GM19240 (cell line): ENCODE data around the gene KLHDC10.
"Not testable (repeated sequence)": the region's sequence is repeated elsewhere in the genome, so short reads cannot be mapped to it uniquely, and the experiment has no call there.

Source experiments
- DNase-seq: peaks from one replicate; pipeline ENCODE4 v3.0.0; 2011; ENCODE audit warnings: low spot score; ENCODE audit not compliant: insufficient read length

Gene KLHDC10, protein sequence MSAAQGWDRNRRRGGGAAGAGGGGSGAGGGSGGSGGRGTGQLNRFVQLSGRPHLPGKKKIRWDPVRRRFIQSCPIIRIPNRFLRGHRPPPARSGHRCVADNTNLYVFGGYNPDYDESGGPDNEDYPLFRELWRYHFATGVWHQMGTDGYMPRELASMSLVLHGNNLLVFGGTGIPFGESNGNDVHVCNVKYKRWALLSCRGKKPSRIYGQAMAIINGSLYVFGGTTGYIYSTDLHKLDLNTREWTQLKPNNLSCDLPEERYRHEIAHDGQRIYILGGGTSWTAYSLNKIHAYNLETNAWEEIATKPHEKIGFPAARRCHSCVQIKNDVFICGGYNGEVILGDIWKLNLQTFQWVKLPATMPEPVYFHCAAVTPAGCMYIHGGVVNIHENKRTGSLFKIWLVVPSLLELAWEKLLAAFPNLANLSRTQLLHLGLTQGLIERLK

DNA sequence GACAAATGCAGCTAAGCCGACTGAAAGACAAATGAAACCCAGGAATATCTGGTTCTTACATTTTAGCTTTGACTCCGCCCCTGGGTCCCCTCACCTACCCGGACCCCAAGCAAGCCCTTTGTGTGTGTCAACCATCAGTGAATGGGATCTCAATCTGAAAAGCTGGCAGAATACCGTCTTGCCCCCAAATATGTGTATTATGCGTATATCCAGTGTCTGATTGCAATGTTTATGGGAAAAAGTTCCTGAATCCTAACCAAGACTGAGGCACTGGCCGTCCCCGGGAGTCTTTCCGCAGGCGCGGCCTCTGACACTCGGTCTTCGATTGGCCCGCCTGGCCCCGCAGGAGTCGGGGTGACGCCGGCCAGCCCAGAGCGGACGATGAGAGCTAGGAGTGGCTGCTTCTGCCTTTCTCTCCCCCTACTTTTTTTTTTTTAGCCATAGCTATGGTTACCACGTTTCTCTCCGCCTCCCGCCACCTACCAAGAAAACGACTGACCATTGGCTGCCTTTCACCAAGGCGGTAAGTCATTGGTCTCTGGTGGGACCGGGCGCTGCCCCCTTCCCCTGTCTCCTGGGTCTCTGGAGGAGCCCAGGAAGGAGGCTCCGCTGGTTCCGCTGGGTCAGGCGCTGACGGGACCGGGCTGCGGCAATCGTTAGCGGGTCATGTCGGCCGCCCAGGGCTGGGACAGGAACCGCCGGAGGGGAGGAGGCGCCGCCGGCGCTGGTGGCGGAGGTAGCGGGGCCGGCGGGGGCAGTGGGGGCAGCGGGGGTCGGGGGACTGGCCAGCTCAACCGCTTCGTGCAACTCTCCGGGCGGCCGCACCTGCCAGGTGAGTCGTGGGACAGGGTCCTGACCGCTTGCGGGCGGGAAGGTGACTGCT lies at the start of gene KLHDC10:
TSS of gene KLHDC10 (plus strand) at position 557 of the 883 bp plus-strand sequence. CDS start at position 667, 110 bp downstream.
- peak; percentile 89 for DNase-seq

DNA sequence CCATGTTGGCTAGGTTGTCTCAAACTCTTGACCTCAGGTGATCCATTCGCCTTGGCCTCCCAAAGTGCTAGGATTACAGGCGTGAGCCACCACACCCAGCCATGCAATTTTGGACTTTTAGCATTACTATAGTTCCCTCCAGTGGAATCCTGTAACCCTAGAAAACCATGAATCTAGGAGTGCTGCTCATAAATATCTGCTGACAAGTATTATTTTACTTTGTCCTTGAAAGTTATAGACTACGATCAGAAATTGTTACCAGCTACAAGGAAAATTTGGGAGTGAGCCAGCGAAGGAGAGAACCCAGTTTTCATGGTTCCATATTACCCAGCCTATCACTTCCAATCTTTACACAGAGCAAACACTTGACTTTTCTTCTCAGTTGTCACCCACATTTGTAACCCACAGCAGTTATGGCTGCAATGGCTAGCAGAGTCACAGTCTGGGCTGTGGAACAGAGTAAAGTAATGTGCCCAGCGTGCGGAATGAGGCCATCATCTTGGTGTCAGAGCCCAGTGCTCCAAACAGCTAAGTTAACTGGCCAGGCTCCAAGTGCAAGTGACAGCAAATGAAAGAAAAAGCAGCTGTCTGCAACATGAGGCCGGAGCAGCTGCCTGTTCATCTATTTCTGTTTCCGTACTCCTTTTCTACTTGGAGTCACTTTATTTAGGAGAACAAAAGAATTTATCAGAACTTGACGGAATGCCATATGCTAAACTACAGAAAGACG lies 49.1 kb upstream of the KLHDC10 start:
- DNase-seq, result no peak

DNA sequence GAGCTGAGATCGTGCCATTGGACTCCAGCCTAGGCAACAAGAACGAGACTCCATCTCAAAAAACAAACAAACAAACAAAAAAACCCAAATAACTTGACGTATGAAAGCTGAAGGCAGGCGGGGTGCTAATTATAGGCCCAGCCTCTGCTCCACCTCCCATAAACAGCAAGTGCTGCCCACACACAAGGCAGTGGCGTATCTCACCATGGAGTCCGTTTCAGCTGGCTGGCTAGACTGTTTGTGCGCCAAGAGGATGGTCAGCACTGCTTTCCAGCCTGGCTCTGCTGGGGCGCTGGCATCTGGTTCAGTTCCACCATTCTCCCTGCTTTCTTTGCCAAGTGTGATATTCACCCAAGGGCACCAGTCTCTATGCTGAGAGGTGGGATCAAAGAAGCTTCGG lies 48.2 kb upstream of the KLHDC10 start:
- no peak for DNase-seq

DNA sequence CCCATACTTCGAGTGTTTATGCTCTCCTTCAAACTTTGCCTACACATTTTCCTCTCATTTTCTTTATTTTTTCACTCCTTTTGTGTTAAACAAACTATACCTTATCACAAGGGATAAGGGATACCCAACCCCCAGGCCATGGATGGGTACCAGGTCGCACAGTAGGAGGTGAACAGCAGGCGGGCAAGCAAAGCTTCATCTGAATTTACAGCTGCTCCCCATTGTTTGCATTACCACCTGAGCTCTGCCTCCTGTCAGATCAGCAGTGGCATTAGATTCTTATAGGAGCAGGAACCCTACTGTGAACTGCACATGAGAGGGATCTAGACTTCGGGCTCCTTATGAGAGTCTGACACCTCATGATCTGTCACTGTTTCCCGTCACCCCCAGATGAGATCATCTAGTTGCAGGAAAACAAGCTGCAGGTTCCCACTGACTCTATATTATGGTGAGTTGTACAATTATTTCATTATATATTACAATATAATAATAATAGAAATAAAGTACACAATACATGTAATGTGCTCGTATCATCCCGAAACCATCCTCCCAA lies 47.6 kb upstream of the KLHDC10 start:
- DNase-seq, result no peak

DNA sequence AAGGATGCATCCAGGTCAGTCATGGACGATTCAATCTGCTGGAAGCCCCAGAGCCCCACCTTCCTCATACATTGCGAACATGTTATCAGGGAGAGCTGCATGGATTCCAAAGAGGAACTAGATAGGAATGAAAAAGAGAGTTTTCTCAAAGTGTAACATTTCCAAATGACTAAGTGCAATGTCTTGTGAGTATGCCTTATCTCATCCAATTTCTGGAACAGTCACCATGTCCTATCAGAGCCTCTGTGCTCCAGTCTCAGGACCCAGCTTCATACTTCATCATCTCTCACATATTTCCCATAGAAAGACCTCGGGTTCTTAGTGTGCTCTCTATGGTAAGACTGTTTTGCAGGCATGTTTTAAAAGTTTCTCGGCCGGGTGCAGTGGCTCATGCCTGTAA lies 45.9 kb upstream of the KLHDC10 start:
- no peak for DNase-seq

DNA sequence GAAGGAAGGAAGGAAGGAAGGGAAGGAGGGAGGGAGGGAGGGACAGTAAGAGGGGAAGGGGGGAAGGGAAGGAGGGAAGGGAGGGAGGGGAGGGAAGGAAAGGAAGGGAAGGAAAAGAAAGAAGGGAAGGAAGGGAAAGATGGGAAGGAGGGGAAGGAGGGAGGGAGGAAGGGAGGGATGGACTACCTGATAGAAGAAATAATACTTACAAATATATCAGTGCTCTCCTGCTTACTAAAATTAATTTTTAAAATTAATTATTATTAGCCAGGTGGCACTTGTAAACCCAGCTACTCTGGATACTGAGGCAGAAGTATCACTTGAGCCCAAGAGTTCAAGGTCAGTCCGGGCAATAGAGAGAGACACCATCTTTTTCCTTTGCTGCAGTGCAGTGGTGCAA lies 37.6 kb upstream of the KLHDC10 start:
- DNase-seq, result no peak

DNA sequence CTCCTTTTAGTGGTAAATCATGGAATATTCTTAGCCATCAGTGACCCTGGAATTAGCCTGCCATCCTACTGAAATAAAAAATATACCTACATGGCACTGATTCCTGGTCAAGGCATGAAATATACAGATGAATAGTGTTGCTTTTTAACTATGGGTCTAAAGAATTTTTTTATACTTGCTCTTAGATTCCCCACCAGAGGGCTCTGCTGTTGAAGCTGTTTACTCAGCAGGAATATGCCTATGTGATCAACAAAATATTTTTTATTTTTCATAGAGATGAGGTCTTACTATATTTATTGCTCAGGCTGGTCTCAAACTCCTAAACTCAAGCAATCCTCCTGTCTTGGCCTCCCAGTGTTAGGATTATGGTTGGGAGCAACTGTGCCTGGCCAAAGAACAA lies 32.6 kb upstream of the KLHDC10 start:
- no peak for DNase-seq

DNA sequence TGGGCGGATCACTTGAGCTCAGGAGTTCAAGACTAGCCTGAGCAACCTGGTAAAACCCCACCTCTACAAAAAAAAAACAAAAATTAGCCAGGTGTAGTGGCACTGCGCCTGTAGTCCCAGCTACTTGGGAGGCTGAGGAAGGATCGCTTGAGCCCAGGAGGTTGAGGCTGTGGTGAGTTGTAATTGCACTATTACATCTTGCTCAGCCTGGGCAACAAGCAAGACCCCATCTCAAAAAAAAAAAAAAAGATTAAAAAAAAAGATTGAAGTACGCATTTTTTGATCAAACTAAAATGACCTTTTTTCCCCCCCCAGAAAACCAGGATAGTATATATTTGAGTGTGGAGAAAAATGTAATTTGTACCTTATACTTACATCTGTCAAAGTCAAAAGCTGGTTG lies 29.8 kb upstream of the KLHDC10 start:
- no peak for DNase-seq

DNA sequence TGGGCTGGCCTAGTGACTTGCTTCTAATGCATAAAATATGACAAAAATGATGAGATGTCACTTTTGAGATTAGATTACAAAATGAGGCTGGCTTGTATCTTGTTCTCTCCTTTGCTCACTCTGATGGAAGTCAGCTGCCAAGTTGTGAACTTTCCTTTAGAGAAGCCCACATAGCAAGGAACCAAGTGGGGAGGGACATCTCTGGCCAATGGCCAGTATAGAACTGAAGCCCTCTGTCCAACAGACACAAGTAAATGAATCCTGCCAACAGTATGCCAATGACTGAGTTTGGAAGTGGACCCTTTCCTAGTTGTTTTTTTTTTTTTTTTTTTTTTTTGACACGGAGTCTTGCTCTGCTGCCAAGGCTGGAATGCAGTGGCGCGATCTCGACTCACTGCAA lies 22.5 kb upstream of the KLHDC10 start:
- DNase-seq, result no peak

DNA sequence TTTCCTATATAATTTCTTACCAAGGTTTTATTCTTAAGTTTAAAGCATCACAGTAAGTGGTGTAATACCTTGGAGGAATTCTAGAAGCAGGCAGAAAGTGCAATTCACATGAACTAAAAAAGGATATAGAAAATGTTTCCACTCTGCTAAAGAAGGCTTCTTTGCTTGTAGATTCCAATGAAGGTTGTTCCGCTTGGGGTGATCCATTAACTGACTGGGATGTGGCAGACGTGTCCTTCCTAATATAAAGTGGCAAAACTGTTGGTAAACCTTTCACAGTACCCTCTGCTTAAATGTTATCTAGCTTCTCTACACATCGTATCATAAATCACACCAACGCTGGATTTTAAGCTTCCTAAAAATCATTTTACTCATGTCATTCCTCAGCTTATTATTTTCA lies 21.4 kb upstream of the KLHDC10 start:
- no peak for DNase-seq

DNA sequence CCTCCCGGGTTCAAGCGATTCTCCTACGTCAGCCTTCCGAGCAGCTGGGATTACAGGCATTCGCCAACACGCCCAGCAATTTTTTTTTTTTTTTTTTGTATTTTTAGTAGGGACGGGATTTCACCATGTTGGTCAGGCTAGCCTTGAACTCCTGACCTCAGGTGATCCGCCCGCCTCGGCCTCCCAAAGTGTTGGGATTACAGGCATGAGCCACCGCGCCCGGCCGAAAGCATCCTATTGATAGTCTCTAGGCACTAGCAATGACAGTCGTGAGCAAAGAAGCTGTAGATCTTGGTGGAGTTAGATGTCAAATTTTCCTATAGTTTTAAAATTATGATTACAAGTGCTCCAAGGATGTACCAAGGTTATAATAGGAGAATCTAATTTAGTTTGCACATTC lies 18.1 kb upstream of the KLHDC10 start:
- DNase-seq, result not testable (repeated sequence)

DNA sequence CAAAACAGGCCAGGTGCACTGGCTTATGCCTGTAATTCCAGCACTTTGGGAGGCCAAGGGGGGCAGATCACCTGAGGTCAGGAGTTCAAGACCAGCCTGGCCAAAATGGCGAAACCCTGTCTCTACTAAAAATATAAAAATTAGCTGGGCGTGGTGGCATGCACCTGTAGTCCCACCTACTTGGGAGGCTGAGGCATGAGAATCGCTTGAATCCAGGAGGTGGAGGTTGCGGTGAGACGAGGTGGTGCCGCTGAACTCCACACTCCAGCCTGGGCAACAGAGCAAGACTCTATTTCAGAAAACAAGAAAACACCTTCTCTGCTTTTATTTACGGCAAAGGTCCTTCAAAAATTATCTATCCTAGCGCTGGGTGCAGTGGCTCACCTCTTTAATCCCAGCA lies 15.1 kb upstream of the KLHDC10 start:
- DNase-seq, result not testable (repeated sequence)

DNA sequence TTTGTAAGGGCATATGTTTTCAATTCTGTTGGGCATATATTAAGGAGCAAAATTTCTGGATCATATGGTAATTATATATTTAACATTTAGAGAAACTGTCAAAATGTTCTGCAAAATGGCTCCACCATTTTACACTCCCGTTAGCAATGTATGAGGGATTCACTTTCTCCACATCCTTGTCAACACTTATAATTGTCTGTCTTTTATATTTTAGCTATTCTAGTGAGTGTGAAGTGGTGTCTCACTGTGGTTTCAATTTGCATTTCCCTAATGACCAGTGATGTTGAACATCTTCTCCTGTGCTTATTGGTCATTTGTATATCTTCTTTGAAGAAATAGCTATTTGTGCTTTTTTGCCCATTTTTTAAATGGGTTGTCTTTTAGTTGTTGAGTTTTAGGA lies 8.1 kb upstream of the KLHDC10 start:
- DNase-seq, result no peak

DNA sequence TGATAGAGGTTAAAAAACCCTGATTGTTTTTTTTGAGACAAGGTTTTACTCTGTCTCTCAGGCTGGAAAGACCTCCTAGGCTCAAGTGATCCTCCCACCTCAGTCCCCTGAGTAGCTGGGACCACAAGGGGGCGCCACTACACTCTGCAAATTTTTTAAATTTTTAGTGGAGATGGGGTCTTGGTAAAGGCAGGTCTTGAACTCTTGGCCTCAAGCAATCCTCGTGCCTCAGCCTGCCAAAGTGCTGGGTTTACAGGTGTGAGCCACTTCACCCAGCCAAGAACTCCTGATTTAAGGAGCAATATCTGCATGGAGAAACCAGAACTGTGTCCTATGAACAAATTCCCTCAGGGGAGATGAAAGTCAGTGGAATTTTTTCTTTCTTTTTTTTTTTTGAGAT lies 7.3 kb upstream of the KLHDC10 start:
- no peak for DNase-seq

DNA sequence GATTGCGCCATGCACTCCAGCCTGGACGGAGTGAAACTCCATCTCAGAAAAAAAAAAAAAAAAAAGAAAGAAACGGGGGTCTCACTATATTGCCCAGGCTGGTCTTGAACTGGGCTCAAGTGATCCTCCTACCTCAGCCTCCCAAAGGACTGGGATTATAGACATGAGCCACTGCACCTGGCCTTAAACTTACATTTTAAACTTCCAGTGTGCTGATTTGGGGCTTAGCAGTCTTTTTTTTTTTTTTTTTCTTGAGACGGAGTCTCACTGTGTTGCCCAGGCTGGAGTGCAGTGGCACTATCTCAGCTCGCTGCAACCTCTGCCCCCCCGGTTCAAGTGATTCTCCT lies 5.8 kb upstream of the KLHDC10 start:
- not testable (repeated sequence) for DNase-seq

DNA sequence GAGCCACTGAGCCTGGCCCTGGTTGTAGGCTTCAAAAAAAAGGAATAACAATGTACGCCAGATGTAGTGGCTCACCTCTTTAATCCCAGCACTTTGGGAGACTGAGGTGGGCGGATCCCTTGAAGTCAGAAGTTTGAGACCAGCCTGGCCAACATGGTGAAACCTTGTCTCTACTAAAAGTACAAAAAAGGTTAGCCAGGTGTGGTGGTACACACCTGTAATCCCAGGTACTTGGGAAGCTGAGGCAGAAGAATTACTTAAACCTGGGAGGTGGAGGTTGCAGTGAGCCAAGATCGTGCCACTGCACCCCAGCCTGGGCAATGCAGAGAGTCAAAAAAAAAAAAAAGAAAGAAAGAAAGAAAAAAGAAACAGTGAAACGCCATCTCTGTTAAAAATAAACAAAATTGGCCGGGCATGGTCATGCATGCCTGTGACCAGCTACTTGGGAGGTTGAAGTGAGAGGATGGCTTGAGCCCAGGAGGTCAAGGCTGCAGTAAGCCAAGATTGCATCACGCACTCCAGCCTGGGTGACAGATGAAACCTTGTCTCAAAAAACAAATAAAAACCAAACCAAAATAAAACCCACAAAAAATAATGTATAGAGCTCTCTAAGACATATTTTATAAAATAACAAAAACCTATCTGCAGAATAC lies 4.7 kb upstream of the KLHDC10 start:
- no peak for DNase-seq

DNA sequence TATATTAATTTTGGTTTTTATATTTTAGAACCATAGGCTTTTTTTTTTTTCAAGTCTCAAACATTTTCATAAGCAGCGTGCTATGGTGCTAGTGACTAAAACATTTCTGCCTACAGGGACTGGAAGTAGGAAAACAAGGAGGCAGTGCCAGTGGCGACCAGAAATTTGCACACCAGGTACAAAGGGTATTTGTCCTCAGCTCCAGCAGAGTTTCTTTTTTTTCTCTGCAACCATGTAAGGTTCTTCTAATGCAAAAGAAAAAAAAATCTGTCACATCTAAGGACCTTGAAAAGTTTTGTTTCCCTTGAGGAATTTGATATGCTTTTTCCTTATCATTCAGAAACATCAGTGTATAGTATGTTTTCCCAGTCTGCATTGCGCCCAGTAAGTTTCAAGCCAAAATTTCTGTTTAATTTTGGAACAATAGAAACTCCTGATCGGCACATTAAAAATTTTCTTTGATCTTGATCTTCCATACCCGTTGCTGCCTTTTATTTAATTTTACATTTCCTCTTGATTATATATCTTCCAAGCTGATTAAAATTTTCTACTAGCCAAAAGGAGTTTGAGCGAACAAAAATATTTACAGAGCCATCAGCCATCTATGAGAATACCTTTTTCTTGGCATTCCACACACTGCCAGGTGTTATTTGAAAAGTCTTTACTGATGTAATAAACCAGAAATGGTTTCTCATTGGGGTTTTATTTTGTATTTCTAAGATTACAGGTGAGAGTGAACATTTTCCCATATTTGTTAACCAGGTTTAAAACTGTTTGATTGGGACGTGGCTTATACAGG lies 956 bp upstream of the KLHDC10 start:
- DNase-seq, result no peak

DNA sequence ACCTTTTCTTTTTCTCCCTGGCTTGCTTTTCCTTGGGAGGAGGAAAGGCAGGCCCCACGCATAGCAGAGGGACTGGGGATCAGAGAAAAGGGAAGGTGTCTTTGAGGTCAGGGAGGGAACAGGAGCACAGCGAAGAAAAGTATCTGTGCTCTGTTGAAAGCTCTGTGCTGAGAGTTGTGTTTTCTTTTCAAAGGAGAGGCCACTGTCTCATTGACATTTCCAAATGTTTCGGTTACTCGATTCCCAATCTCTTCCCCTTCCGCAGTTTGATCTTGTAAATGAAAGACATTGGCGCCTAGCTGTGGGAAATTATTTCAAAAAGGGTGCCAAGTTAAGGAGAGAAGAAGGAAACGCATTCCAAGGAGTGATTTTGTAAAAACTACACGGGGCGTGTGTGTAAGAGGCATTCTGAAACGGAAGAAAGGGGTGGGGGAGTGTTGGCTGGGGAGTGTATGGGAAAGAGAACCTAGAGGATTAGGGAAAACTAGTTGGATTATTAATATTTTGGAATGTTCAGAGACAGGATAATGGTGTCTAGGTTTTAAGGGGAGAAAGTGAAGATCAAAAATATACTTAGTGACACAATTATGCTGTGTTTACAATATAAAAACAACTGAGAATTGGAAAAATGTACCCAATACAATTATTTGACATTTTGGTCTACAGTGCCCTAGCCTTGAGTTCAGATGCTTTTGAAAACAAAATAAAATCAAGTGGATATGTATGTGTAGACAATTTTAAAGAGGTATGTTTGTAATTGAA lies 708 bp downstream of the KLHDC10 start:
- DNase-seq, result no peak
